Measurements from ENCODE around the gene CACNA1I. TPM values are rescaled to one million over a fixed set of nuclear protein-coding genes. Genes with fewer than 3 reads are reported as not detected.
A peak's percentile ranks its signal among the peaks of the same experiment; 100 is the strongest.

The CACNA1I gene
- total RNA-seq, 1 experiment from 2014 or later = 2.1 TPM

DNA sequence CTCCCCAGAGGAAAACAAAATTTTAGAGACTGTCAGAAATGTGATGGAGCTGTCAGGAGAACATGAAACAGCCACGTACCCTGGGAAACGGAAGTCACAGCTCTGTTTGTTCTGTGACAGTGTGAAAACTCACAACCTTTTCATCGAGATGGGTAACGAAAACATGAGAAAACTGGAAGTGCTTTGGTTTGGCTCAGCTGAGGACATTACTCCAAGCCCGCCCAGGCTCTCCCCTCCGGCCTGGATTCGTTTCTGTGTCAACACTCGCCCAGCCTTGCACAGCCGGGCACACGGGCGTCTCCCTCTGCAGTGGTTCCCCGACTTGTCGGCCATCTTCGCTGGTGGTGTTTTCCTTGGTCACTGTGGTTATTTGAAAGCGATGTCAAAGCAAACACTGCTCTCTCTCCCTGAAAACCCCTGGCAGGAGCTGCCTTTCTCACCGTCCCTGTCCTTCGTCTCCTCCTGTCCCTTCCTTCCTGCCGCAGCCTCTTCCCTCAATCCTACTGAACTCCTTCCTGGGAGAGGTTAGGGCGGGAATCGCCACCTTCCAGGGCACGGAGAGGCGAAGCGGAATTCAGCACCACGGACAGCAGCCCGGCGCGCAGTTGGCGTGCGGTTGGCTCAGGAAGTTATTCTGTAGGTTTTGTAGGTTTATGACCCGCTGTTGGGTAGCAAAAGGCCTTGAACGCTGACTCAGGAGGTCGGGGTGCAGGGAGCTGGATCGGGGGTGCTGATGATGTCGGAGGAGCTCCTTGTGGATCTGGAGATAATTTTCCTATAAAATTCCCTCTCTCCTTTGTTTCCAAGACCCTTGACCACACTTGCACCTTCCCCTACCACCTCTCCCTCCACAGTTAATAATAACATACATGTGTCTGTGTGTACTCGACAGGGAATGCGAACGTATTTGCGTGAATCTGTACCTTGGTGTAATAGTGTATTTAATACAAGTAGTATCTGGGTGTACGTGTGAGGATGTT is 24.9 kb upstream of the CACNA1I start (continued):
- TF ChIP-seq ELF4 (CRISPR knock-in tag; IDR thresholded peaks at IDR 0.05; ENCODE audit: low read depth) (no peak), ZNF232 (CRISPR knock-in tag; IDR thresholded peaks at IDR 0.05) (peak; percentile 97), NFYB (CRISPR knock-in tag; conservative IDR thresholded peaks at IDR 0.05; ENCODE audit: low read depth) (peak; percentile 30), JUN (CRISPR knock-in tag; IDR thresholded peaks at IDR 0.05) (peak; percentile 93), ETV6 (CRISPR knock-in tag; IDR thresholded peaks at IDR 0.05) (peak; percentile 97), CREB1 (CRISPR knock-in tag; IDR thresholded peaks at IDR 0.05) (peak; percentile 88), TP53 (CRISPR knock-in tag; IDR thresholded peaks at IDR 0.05) (peak; percentile 97), NR3C1 (CRISPR knock-in tag; conservative IDR thresholded peaks at IDR 0.05; ENCODE audit: low read depth) (0 out of 2 replicates have a peak, but pooled peaks have one; percentile 69), ZNF423 (CRISPR knock-in tag; IDR thresholded peaks at IDR 0.05) (no peak), PRRX2 (CRISPR knock-in tag; IDR thresholded peaks at IDR 0.05) (no peak), SOX15 (CRISPR knock-in tag; IDR thresholded peaks at IDR 0.05) (no peak)
- TF ChIP-seq, protein P1, sequence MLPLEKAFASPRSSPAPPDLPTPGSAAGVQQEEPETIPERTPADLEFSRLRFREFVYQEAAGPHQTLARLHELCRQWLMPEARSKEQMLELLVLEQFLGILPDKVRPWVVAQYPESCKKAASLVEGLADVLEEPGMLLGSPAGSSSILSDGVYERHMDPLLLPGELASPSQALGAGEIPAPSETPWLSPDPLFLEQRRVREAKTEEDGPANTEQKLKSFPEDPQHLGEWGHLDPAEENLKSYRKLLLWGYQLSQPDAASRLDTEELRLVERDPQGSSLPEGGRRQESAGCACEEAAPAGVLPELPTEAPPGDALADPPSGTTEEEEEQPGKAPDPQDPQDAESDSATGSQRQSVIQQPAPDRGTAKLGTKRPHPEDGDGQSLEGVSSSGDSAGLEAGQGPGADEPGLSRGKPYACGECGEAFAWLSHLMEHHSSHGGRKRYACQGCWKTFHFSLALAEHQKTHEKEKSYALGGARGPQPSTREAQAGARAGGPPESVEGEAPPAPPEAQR (CRISPR knock-in tag; IDR thresholded peaks at IDR 0.05) = no peak
- TF ChIP-seq, protein P2, sequence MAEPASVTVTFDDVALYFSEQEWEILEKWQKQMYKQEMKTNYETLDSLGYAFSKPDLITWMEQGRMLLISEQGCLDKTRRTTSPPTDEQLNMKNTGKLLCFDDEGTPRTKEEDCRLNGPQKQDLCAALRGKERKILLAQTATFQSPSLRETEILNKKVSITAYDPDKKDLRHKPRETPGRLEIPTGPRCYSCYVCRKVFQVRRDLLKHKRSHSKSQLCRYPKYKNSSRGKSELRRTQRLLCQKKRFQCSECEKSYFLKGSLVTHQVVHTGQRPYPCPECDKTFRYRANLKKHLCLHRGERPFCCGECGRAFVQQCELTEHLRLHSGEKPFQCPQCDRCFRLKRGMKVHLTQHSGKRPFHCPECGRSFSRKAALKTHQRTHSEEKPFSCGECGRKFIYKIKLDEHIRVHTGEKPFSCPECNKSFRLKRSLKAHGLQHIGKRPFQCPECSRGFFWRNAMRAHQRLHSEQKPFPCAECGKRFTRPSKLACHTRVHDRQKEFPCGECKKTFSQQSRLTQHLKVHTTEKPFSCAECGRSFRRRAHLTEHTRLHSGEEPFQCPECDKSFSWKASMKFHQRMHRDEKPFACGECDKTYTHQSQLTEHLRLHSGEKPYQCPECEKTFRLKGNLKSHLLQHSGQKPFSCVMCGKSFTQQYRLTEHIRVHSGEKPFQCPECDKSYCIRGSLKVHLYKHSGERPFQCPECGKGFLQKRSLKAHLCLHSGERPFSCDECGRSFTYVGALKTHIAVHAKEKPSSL (CRISPR knock-in tag; conservative IDR thresholded peaks at IDR 0.05) = no peak
- TF ChIP-seq, protein P3, sequence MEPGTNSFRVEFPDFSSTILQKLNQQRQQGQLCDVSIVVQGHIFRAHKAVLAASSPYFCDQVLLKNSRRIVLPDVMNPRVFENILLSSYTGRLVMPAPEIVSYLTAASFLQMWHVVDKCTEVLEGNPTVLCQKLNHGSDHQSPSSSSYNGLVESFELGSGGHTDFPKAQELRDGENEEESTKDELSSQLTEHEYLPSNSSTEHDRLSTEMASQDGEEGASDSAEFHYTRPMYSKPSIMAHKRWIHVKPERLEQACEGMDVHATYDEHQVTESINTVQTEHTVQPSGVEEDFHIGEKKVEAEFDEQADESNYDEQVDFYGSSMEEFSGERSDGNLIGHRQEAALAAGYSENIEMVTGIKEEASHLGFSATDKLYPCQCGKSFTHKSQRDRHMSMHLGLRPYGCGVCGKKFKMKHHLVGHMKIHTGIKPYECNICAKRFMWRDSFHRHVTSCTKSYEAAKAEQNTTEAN (CRISPR knock-in tag; IDR thresholded peaks at IDR 0.05) = peak; percentile 95
- TF ChIP-seq, protein P4, sequence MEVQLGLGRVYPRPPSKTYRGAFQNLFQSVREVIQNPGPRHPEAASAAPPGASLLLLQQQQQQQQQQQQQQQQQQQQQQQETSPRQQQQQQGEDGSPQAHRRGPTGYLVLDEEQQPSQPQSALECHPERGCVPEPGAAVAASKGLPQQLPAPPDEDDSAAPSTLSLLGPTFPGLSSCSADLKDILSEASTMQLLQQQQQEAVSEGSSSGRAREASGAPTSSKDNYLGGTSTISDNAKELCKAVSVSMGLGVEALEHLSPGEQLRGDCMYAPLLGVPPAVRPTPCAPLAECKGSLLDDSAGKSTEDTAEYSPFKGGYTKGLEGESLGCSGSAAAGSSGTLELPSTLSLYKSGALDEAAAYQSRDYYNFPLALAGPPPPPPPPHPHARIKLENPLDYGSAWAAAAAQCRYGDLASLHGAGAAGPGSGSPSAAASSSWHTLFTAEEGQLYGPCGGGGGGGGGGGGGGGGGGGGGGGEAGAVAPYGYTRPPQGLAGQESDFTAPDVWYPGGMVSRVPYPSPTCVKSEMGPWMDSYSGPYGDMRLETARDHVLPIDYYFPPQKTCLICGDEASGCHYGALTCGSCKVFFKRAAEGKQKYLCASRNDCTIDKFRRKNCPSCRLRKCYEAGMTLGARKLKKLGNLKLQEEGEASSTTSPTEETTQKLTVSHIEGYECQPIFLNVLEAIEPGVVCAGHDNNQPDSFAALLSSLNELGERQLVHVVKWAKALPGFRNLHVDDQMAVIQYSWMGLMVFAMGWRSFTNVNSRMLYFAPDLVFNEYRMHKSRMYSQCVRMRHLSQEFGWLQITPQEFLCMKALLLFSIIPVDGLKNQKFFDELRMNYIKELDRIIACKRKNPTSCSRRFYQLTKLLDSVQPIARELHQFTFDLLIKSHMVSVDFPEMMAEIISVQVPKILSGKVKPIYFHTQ (CRISPR knock-in tag; IDR thresholded peaks at IDR 0.05) = no peak
- TF ChIP-seq, protein P5, sequence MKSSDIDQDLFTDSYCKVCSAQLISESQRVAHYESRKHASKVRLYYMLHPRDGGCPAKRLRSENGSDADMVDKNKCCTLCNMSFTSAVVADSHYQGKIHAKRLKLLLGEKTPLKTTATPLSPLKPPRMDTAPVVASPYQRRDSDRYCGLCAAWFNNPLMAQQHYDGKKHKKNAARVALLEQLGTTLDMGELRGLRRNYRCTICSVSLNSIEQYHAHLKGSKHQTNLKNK (CRISPR knock-in tag; IDR thresholded peaks at IDR 0.05) = no peak

DNA sequence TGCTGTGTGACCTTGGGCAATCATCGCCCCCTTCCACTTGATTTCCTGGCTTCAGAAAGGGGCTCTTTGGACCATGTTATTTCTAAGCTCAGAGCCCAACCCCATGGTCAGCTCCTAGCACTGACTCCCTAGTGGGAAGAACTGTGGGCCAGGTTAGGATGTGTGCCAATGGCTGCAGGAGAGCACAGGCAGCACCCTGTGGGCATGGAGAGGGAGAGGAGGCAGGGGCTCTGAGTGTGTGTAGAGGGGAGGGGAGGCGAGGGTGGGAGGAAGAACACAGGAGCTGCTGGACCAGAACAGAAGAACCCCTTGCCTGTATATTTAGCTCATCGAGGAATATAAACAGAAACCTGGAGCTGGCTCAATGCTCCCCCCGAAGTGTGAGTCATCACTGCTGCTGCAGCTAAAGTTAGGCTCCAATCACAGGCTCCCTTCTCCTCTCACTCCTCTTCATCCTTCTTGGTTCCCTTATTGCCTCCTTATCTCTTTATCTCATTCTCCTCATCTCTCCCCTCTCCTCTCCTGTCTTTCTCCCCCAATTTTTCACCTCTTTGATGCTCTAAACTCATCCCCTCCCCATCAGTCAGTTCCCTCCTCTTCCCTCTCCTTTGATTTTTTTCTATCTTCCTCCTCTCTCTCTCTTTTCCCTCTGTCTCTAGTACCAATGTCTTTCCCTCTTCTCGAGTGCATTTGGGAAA is 23.5 kb upstream of the CACNA1I start:
- Mint-ChIP-seq H3K27me3 (ENCODE audit: low read depth) (peaks cover 35% of the 10 kb centered on the region), H3K4me1 (peaks cover 14% of the 10 kb centered on the region), H3K9me3 (no peaks in the 10 kb centered on the region), H3K4me3 (no peak overlapping the region), H3K27ac (no peak overlapping the region), H3K36me3 (no peaks in the 10 kb centered on the region)
- DNase-seq (ENCODE audit: low spot score) (no peak), ATAC-seq (no peak)
- POLR2A ChIA-PET = no interaction called here
- CTCF ChIA-PET = no interaction called here
- TF ChIP-seq SP1 (CRISPR knock-in tag; conservative IDR thresholded peaks at IDR 0.05) = no peak
- TF ChIP-seq, protein P3 (CRISPR knock-in tag; IDR thresholded peaks at IDR 0.05) = no peak
- no peak for TF ChIP-seq PRRX2 (CRISPR knock-in tag; IDR thresholded peaks at IDR 0.05)
- TF ChIP-seq SOX15 (CRISPR knock-in tag; IDR thresholded peaks at IDR 0.05) = no peak
- no peak for TF ChIP-seq CREM (CRISPR knock-in tag; IDR thresholded peaks at IDR 0.05)
- TF ChIP-seq, protein P6, sequence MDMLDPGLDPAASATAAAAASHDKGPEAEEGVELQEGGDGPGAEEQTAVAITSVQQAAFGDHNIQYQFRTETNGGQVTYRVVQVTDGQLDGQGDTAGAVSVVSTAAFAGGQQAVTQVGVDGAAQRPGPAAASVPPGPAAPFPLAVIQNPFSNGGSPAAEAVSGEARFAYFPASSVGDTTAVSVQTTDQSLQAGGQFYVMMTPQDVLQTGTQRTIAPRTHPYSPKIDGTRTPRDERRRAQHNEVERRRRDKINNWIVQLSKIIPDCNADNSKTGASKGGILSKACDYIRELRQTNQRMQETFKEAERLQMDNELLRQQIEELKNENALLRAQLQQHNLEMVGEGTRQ (CRISPR knock-in tag; IDR thresholded peaks at IDR 0.05) = no peak
- TF ChIP-seq ZNF121 (CRISPR knock-in tag; IDR thresholded peaks at IDR 0.05) = no peak
- TF ChIP-seq ZBTB21 (CRISPR knock-in tag; IDR thresholded peaks at IDR 0.05; ENCODE audit: borderline replicate concordance) = no peak
- no peak for TF ChIP-seq GTF2I (CRISPR knock-in tag; conservative IDR thresholded peaks at IDR 0.05)
- no peak for TF ChIP-seq MXD4 (CRISPR knock-in tag; IDR thresholded peaks at IDR 0.05; ENCODE audit: borderline replicate concordance)
